Adipocyte (in vitro differentiated cells): ENCODE data around the gene DYNC1LI1.
A peak's percentile ranks its signal among the peaks of the same experiment; 100 is the strongest.
"Not testable (repeated sequence)": the region's sequence is repeated elsewhere in the genome, so short reads cannot be mapped to it uniquely, and the experiment has no call there.

ENCODE experiments used
- DNase-seq: peaks from one replicate; pipeline ENCODE4 v3.0.0-alpha.2; 2015; ENCODE audit warnings: low read depth
- H3K27me3 ChIP-seq: replicated peaks from 2 replicates; pipeline ENCODE4 v1.7.0; 2013; ENCODE audit warnings: mild to moderate bottlenecking, low read length, moderate library complexity; ENCODE audit not compliant: control insufficient read depth, insufficient read depth
- H3K36me3 ChIP-seq: 2 replicates; pipeline ENCODE4 v1.7.0; 2013; ENCODE audit warnings: low read length, mild to moderate bottlenecking, moderate library complexity; ENCODE audit not compliant: control insufficient read depth, insufficient read depth, severe bottlenecking
- H3K4me1 ChIP-seq: 2 replicates; pipeline ENCODE4 v1.7.0; 2013; ENCODE audit warnings: mild to moderate bottlenecking, low read length, moderate library complexity; ENCODE audit not compliant: control insufficient read depth, insufficient read depth
- H3K4me3 ChIP-seq: 2 replicates; pipeline ENCODE4 v1.7.0; 2013; ENCODE audit warnings: mild to moderate bottlenecking, low read length, moderate library complexity
- H3K9ac ChIP-seq: 2 replicates; pipeline ENCODE4 v1.7.0; 2013; ENCODE audit warnings: mild to moderate bottlenecking, low read length, moderate library complexity
- H3K9me3 ChIP-seq: 2 replicates; pipeline ENCODE4 v1.7.0; 2013; ENCODE audit warnings: mild to moderate bottlenecking, low read length, moderate library complexity; ENCODE audit not compliant: control insufficient read depth

DYNC1LI1 gene

GRCh38 chr3:32531010-32531647 is 39.5 kb downstream of the DYNC1LI1 start:
- no peak overlapping the region for H3K4me3 ChIP-seq
- H3K36me3 ChIP-seq: peaks cover 73% of the 10 kb centered on the region
- no peak overlapping the region for H3K9ac ChIP-seq
- DNase-seq: no peak
- peaks cover 8% of the 10 kb centered on the region for H3K4me1 ChIP-seq
- no peaks in the 10 kb centered on the region for H3K27me3 ChIP-seq
- H3K9me3 ChIP-seq: no peaks in the 10 kb centered on the region

DNA sequence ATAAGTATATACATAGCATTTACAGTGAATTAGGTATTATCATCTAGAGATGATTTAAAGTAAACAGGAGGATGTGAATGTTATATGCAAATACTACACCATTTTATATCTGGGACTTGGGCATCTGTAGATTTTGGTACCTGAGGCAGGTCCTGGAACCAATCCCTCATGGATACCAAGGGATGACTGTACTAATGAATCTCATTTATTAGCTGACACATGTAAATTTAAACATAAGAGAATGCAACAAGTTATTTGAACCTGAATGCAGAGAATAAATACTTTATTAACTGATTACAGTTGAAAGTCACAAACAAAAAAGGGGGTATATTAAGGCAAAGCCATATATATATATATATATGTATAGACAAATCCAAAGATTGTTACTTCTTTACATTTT is 44.9 kb downstream of the DYNC1LI1 start:
- no peak for DNase-seq
- H3K36me3 ChIP-seq: peaks cover 67% of the 10 kb centered on the region
- H3K4me1 ChIP-seq: no peaks in the 10 kb centered on the region
- no peak overlapping the region for H3K4me3 ChIP-seq
- H3K9ac ChIP-seq: no peak overlapping the region
- H3K27me3 ChIP-seq: no peaks in the 10 kb centered on the region
- no peaks in the 10 kb centered on the region for H3K9me3 ChIP-seq

GRCh38 chr3:32522682-32523081 is 48.0 kb downstream of the DYNC1LI1 start:
- no peak overlapping the region for H3K4me3 ChIP-seq
- H3K9me3 ChIP-seq: no peaks in the 10 kb centered on the region
- no peak overlapping the region for H3K9ac ChIP-seq
- no peaks in the 10 kb centered on the region for H3K4me1 ChIP-seq
- no peaks in the 10 kb centered on the region for H3K27me3 ChIP-seq
- no peak for DNase-seq
- H3K36me3 ChIP-seq: peaks cover 38% of the 10 kb centered on the region

GRCh38 chr3:32518921-32519320 is 51.7 kb downstream of the DYNC1LI1 start:
- not testable (repeated sequence) for DNase-seq, H3K9ac ChIP-seq, H3K9me3 ChIP-seq, H3K4me3 ChIP-seq, H3K36me3 ChIP-seq, H3K4me1 ChIP-seq, H3K27me3 ChIP-seq

- not testable (repeated sequence) for H3K36me3 ChIP-seq, H3K27me3 ChIP-seq, H3K4me3 ChIP-seq, DNase-seq, H3K9ac ChIP-seq, H3K4me1 ChIP-seq, H3K9me3 ChIP-seq
Measured at GRCh38 chr3:32516751-32517150, 53.9 kb downstream of the DYNC1LI1 start.

DNA sequence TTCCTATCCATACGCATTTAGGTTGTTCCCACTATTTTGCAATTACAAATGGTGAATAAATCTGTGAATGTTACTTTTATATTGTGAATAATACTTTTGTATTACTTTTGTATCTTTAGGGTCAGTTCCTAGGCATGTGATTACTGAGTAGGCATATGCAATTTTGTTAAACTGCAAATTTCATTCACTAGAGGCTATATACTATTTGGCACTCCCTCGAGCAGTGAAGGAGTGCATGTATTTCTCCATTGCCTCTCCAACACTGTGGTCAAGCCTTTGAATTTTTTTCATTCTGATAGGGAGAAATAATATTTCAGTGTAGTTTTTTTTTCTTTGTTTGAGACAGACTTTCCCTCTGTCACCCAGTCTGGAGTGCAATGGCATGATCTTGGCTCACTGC is 59.7 kb downstream of the DYNC1LI1 start:
- Histone ChIP-seq H3K27me3 (no peaks in the 10 kb centered on the region), H3K4me3 (no peak overlapping the region), H3K36me3 (no peaks in the 10 kb centered on the region), H3K9me3 (no peaks in the 10 kb centered on the region), H3K4me1 (no peaks in the 10 kb centered on the region), H3K9ac (no peak overlapping the region)
- DNase-seq: no peak

DNA sequence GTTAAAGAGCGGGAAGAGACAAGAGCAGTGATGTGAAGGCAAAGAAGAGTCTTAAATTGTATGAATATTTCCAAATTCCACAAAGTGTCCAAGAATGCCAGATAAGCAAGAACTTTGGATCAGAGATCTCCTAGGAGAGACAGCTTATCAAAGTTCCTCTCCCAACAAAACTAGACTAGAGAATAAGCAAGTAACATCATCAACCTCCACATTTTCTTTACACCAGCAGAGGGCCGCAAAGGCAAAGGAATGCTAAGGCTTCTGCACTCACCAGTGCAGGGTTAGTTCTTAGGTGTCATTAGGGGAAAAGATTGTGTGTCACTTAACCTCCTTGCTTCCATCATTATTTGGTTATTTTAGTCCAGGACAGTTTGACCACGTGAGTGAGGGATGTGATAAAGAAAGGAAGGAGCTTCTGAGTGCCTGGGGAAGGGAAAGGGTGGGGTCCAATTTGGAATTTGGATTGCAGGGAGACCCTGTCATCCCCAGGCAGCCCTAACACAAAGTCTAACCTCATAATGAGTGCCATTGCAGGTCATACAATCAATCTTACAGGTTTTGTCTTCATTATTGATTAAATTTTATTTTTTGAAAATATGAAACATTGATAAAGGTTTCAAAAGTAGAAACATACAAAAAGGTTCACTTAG is 60.5 kb downstream of the DYNC1LI1 start:
- H3K27me3 ChIP-seq: no peaks in the 10 kb centered on the region
- H3K36me3 ChIP-seq: no peaks in the 10 kb centered on the region
- H3K4me1 ChIP-seq: no peaks in the 10 kb centered on the region
- H3K9ac ChIP-seq: no peak overlapping the region
- DNase-seq: peak; percentile 87
- no peaks in the 10 kb centered on the region for H3K9me3 ChIP-seq
- H3K4me3 ChIP-seq: no peak overlapping the region

GRCh38 chr3:32508711-32509110 is 61.9 kb downstream of the DYNC1LI1 start:
- Histone ChIP-seq H3K4me1 (no peaks in the 10 kb centered on the region), H3K27me3 (no peaks in the 10 kb centered on the region), H3K4me3 (no peak overlapping the region), H3K36me3 (no peaks in the 10 kb centered on the region), H3K9ac (no peak overlapping the region), H3K9me3 (no peaks in the 10 kb centered on the region)
- DNase-seq: peak; percentile 79

DNA sequence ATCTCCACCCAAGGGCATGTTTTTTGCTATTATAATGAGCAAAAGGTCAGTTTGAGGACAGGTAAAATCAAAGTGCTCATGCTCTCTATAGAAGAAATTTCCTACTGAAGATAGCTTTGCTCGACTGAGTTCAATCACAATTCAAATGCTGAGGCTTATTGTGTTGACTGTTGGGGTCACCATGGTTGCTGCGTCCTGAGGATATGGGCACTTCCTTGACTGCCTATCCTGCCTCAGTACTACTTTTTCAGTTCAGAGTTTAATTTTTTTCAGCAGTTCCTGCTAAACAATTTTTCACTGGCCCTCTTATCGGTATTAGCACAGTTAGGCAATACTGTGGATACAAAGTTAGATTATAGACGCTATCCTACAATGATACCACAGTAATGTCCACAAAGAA is 64.2 kb downstream of the DYNC1LI1 start:
- no peaks in the 10 kb centered on the region for H3K9me3 ChIP-seq

DNA sequence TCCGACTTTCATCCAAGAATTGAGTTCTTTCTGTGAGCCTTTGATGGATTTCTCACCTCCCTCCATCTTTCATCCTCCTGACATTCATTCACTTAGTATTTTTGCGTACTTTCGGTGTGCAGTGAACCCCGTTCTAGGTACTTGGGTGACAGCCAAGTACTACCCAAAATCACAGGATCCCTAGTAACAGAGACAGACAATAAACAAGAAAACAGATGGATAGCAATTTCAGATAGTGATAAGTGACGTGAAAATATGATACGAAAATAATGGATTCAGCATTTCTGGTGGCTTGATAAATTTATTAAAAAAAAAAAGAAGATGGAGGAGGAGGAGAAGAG is 67.7 kb downstream of the DYNC1LI1 start:
- Histone ChIP-seq H3K9me3 (no peaks in the 10 kb centered on the region), H3K4me1 (peaks cover 12% of the 10 kb centered on the region), H3K4me3 (peak overlapping the region; percentile 88), H3K9ac (peak overlapping the region; percentile 96), H3K27me3 (no peaks in the 10 kb centered on the region), H3K36me3 (peaks cover 2% of the 10 kb centered on the region)
- no peak for DNase-seq

More for the DNA sequence above, 64.2 kb downstream of the DYNC1LI1 start:
- Histone ChIP-seq H3K27me3 (no peaks in the 10 kb centered on the region), H3K36me3 (no peaks in the 10 kb centered on the region), H3K4me1 (peaks cover 3% of the 10 kb centered on the region), H3K9ac (no peak overlapping the region), H3K4me3 (no peak overlapping the region)
- no peak for DNase-seq

DNA sequence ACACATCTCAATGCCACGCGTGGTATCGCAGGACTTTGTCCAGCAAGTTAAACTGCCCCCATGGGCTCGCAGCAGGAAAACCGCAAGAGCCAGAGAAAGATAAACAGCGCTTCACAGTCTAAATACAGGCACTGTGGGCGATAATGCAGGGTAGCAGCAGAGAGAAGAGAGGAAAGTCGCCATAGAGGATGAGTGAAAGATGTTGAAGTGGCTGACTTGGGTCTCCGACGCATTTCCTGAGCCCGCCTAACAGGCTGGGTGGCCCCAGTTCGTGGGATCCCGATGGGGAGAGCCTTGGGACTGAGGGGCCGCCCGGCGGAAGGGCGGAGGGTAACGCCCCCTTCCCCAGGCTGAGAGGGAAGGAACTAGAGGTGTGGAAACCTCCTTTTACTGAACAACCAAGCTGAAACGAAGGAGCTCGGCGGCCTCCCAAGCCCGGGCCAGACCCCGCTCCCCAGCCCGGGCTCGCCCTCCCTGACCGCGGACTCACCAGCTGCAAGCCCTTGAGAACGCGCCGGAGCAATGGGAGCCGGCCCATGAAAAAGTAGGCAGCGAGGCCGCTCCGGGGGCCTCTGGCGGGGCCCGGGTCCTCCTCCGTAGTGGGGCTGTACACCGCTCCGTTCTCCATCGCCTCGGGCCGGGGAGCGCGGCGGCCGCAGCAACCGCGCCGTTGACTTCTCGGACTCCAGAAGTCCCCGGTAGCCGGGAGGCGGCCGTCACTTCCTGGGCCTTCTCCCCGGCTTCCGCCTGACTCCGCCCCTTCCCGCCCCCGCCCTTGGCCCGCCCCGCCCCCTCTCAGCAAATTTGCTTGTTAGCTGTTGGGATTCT is 68.3 kb downstream of the DYNC1LI1 start, which contains the start of gene CMTM6:
CMTM6 (minus strand) TSS at position 735 of the 828 bp plus-strand sequence; CDS start at position 628, 107 bp downstream.
- peak; percentile 95 for DNase-seq
- Histone ChIP-seq H3K27me3 (no peaks in the 10 kb centered on the region), H3K36me3 (peaks cover 2% of the 10 kb centered on the region), H3K4me3 (peak within 1 kb of the TSS; percentile 88), H3K9me3 (no peaks in the 10 kb centered on the region), H3K9ac (peak within 1 kb of the TSS; percentile 96), H3K4me1 (peaks cover 12% of the 10 kb centered on the region)
